NCI-H748 (cell line): Measurements from ENCODE around the gene C1QTNF7.
A peak's percentile ranks its signal among the peaks of the same experiment; 100 is the strongest.

Experiments used
- DNase-seq: peaks from one replicate; lab custom pipeline; 2025; ENCODE audit not compliant: unreplicated experiment; lab: John Stamatoyannopoulos, UW

The C1QTNF7 gene

GRCh38 chr4:15413623-15414019, 14.2 kb upstream of the C1QTNF7 start:
- no peak for DNase-seq

- no peak for DNase-seq
These were observed 13.2 kb upstream of the C1QTNF7 start for GRCh38 chr4:15414551-15415091.

GRCh38 chr4:15416357-15417232, 11.2 kb upstream of the C1QTNF7 start:
- peak; percentile 2 for DNase-seq

GRCh38 chr4:15417233-15417660, 10.6 kb upstream of the C1QTNF7 start:
- no peak for DNase-seq

- DNase-seq: no peak
These were observed 8.9 kb upstream of the C1QTNF7 start for GRCh38 chr4:15418956-15419355.

GRCh38 chr4:15420642-15421041, 7.2 kb upstream of the C1QTNF7 start:
- no peak for DNase-seq

GRCh38 chr4:15423285-15423711, 4.5 kb upstream of the C1QTNF7 start:
- no peak for DNase-seq

- no peak for DNase-seq
These were observed 2.3 kb upstream of the C1QTNF7 start for GRCh38 chr4:15425520-15425919.

- DNase-seq: no peak
These were observed 672 bp upstream of the C1QTNF7 start for GRCh38 chr4:15427161-15427560.

- no peak for DNase-seq
These were observed 778 bp downstream of the C1QTNF7 start for GRCh38 chr4:15428611-15429010.

GRCh38 chr4:15434091-15434490, 6.3 kb downstream of the C1QTNF7 start:
- no peak for DNase-seq

- no peak for DNase-seq
These were observed 6.8 kb downstream of the C1QTNF7 start for GRCh38 chr4:15434676-15435075.

GRCh38 chr4:15436513-15436912, 8.7 kb downstream of the C1QTNF7 start:
- peak; percentile 24 for DNase-seq

GRCh38 chr4:15438939-15439524, 11.2 kb downstream of the C1QTNF7 start:
- DNase-seq: no peak

- DNase-seq: no peak
These were observed 15.7 kb downstream of the C1QTNF7 start for GRCh38 chr4:15443371-15444160.

- DNase-seq: no peak
These were observed 16.4 kb downstream of the C1QTNF7 start for GRCh38 chr4:15444276-15444675.

- DNase-seq: no peak
These were observed 17.2 kb downstream of the C1QTNF7 start for GRCh38 chr4:15444879-15445547.

GRCh38 chr4:15451181-15451865, 23.5 kb downstream of the C1QTNF7 start:
- no peak for DNase-seq

- no peak for DNase-seq
These were observed 24.3 kb downstream of the C1QTNF7 start for GRCh38 chr4:15451866-15452765.
